ENCODE results near the gene TMEM176A. TPM values are rescaled to one million over a fixed set of nuclear protein-coding genes. Genes with fewer than 3 reads are reported as not detected.

The TMEM176A gene
- total and polyA plus RNA-seq, 12 donors: 0.78 to 70.9 (median 22.5) TPM

DNA sequence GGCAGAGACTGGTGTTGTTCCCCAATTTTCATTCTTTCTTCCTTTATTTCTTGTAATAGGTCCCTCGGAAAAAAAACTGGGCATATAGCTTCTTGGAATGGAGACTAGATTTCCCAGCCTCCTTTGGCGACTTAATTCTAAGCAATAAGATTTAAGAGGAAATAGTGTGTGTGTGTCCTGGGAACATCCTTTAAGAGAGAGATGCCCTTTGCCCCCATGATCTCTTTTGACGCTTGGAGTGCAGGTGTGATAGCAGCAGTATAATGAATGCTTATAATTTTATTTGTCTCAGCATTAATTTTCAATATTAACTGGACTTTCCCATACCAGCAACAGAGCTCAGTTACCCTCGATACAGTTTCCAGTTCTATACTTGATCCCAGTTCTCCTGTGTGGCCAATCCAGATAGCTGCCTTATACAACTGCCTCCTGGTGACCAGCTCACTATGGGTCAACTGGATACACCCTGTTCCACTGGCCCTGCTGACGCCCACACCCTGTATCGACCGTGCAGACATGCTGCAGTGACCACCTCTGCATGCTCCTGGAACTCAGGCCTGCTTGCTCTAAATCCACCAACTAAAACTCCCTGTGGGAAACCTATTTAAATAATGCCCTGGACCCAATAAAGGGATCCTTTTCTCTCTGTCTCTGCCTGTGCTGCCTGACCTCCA lies 13.9 kb downstream of the TMEM176A start:
- no peaks in the 10 kb centered on the region for H3K36me3 ChIP-seq (replicated peaks in 1 of 2)
- intact Hi-C loops (cut with DNase I): no loop called here
- H3K4me3 ChIP-seq: no peak overlapping the region
- H3K9me3 ChIP-seq (replicated peaks in 1 of 3): peaks cover 0 to 7% (median 0%) of the 10 kb centered on the region in 3 donors
- no peak for DNase-seq
- H3K4me1 ChIP-seq (replicated peaks in 1 of 2): no peaks in the 10 kb centered on the region
- no peaks in the 10 kb centered on the region for H3K27me3 ChIP-seq
- H3K27ac ChIP-seq: no peak overlapping the region
- TF ChIP-seq POLR2A (IDR thresholded peaks at IDR 0.05): no peak
- no peak for TF ChIP-seq CTCF (IDR thresholded peaks at IDR 0.05)
- 67 to 83% (median 73%) methylated on average over 7 of the region's 7 CpGs for WGBS, 4 donors

DNA sequence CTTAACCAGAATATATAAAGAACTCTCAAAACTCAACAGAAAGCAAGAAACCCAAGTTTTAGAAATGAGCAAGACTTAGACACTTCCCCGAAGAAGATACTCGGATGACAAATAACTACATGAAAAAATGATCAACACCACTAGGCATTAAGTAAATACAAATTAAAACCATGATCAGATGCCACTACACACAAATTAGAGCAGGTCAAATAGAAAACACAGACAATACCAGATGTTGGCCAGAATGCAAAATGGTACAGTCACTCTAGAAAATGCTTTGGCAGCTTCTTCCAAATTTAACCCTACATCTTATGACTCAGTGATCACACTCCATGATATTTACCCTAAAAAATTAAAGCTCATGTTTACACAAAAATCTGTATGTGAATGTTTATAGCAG lies 18.4 kb downstream of the TMEM176A start:
- no peak for DNase-seq
- Histone ChIP-seq H3K27ac (no peak overlapping the region), H3K4me3 (no peak overlapping the region), H3K36me3 (replicated peaks in 1 of 2) (no peaks in the 10 kb centered on the region), H3K9me3 (replicated peaks in 1 of 3) (peaks cover 0 to 7% (median 0%) of the 10 kb centered on the region in 3 donors), H3K4me1 (replicated peaks in 1 of 2) (no peaks in the 10 kb centered on the region), H3K27me3 (no peaks in the 10 kb centered on the region)
- intact Hi-C loops (cut with DNase I): no loop called here
- no peak for TF ChIP-seq CTCF (IDR thresholded peaks at IDR 0.05)
- TF ChIP-seq POLR2A (IDR thresholded peaks at IDR 0.05): no peak
- WGBS, 4 donors: 75 to 94% (median 87%) methylated on average over 2 of the region's 2 CpGs

- no peaks in the 10 kb centered on the region for H3K4me1 ChIP-seq (replicated peaks in 1 of 2)
- 67 to 72% (median 70%) methylated on average over 5 of the region's 5 CpGs for WGBS, 4 donors
- no peaks in the 10 kb centered on the region for H3K27me3 ChIP-seq
- H3K9me3 ChIP-seq (replicated peaks in 1 of 3): peaks cover 0 to 7% (median 0%) of the 10 kb centered on the region in 3 donors
- H3K36me3 ChIP-seq (replicated peaks in 1 of 2): no peaks in the 10 kb centered on the region
- H3K4me3 ChIP-seq: no peak overlapping the region
- no peak for DNase-seq
- intact Hi-C loops (cut with DNase I): no loop called here
- H3K27ac ChIP-seq: no peak overlapping the region
- TF ChIP-seq POLR2A (IDR thresholded peaks at IDR 0.05): no peak
- TF ChIP-seq CTCF (IDR thresholded peaks at IDR 0.05): no peak
Observed at GRCh38 chr7:150820148-150820547, 19.6 kb downstream of the TMEM176A start.

GRCh38 chr7:150820578-150821198 lies 20.1 kb downstream of the TMEM176A start:
- Histone ChIP-seq H3K4me1 (replicated peaks in 1 of 2) (no peaks in the 10 kb centered on the region), H3K9me3 (replicated peaks in 1 of 3) (peaks cover 0 to 7% (median 0%) of the 10 kb centered on the region in 3 donors), H3K4me3 (no peak overlapping the region), H3K27me3 (no peaks in the 10 kb centered on the region), H3K27ac (no peak overlapping the region), H3K36me3 (replicated peaks in 1 of 2) (no peaks in the 10 kb centered on the region)
- intact Hi-C loops (cut with DNase I): no loop called here
- WGBS, 4 donors: 80 to 84% (median 81%) methylated on average over 7 of the region's 7 CpGs
- TF ChIP-seq CTCF (IDR thresholded peaks at IDR 0.05) (no peak), POLR2A (IDR thresholded peaks at IDR 0.05) (no peak)
- DNase-seq: no peak
